ENCODE measurements around the gene AUTS2.
A peak's percentile ranks its signal among the peaks of the same experiment; 100 is the strongest.

AUTS2 gene

DNA sequence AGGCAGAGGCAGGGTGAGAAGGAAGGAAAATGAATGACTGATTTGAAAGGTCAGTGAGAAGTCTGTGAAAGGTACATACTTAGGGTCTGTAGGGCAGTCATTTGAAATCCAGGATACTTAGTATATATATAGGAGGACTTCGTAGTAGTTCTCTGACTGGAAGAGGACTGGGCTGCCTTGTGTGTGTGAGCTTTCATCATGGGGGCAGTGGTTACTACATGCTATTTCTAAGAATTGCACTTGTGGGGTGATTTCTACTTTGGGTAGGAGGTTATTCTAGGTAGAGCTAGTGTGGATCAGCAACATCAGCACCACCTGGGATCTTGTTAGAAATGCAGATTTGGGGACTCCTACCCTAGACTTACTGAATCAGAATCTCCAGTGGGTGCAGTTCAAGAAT lies 104.1 kb downstream of the AUTS2 start:
- peaks cover 75% of the 10 kb centered on the region for H3K4me1 ChIP-seq (ENCODE audit: insufficient read depth, low read length, poor library complexity, severe bottlenecking)
- H3K9me3 ChIP-seq (ENCODE audit: insufficient read depth, low read depth, low read length) = no peaks in the 10 kb centered on the region
- no peaks in the 10 kb centered on the region for H3K27me3 ChIP-seq (ENCODE audit: insufficient read depth, low read length, poor library complexity, severe bottlenecking)
- H3K4me3 ChIP-seq (ENCODE audit: low read length, poor library complexity, severe bottlenecking) = no peak overlapping the region
- H3K79me2 ChIP-seq (ENCODE audit: insufficient read depth, low read length) = peaks cover 100% of the 10 kb centered on the region
- H3F3A ChIP-seq (ENCODE audit: low read depth) = no peaks in the 10 kb centered on the region
- no peak overlapping the region for H3K9ac ChIP-seq (ENCODE audit: low read depth, low read length, poor library complexity, severe bottlenecking)
- no peaks in the 10 kb centered on the region for H3K9me2 ChIP-seq (replicated peaks; ENCODE audit: low read depth, low read length)
- peak overlapping the region; percentile 16 for H3K4me2 ChIP-seq (ENCODE audit: low read depth, low read length, poor library complexity, severe bottlenecking)
- H4K20me1 ChIP-seq (ENCODE audit: insufficient read depth, low read length, poor library complexity, severe bottlenecking) = no peaks in the 10 kb centered on the region
- H3K36me3 ChIP-seq (ENCODE audit: insufficient read depth, low read length) = no peaks in the 10 kb centered on the region
- TF ChIP-seq, protein P1, sequence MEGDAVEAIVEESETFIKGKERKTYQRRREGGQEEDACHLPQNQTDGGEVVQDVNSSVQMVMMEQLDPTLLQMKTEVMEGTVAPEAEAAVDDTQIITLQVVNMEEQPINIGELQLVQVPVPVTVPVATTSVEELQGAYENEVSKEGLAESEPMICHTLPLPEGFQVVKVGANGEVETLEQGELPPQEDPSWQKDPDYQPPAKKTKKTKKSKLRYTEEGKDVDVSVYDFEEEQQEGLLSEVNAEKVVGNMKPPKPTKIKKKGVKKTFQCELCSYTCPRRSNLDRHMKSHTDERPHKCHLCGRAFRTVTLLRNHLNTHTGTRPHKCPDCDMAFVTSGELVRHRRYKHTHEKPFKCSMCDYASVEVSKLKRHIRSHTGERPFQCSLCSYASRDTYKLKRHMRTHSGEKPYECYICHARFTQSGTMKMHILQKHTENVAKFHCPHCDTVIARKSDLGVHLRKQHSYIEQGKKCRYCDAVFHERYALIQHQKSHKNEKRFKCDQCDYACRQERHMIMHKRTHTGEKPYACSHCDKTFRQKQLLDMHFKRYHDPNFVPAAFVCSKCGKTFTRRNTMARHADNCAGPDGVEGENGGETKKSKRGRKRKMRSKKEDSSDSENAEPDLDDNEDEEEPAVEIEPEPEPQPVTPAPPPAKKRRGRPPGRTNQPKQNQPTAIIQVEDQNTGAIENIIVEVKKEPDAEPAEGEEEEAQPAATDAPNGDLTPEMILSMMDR (conservative IDR thresholded peaks at IDR 0.05; ENCODE audit: low read length) = no peak
- TF ChIP-seq EZH2phosphoT487 (IDR thresholded peaks at IDR 0.05; ENCODE audit: borderline replicate concordance) = no peak
- H2AFZ ChIP-seq (ENCODE audit: low read length) = no peak overlapping the region

DNA sequence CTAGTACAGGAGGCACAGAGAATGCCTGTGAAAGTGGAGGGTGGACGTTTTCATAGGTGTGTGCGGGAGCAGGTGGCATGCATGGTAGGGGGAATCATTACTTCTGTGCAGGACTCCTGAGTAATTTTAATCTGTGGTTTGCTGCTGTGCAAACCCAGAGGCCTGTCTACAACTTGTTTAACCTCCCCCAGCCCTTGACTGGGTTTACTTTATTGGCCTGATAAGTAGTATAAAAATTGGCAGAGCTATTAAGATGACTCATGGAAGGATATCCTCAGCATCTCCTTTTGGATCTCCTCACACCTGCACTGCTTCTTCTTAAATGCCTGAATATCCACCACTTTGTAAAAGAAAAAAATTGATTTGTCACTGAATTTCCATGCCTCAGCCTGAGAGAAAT lies 104.8 kb downstream of the AUTS2 start:
- no peak overlapping the region for H2AFZ ChIP-seq (ENCODE audit: low read length)
- no peaks in the 10 kb centered on the region for H3K9me3 ChIP-seq (ENCODE audit: insufficient read depth, low read depth, low read length)
- no peak overlapping the region for H3K9ac ChIP-seq (ENCODE audit: low read depth, low read length, poor library complexity, severe bottlenecking)
- no peaks in the 10 kb centered on the region for H3K27me3 ChIP-seq (ENCODE audit: insufficient read depth, low read length, poor library complexity, severe bottlenecking)
- H3K4me1 ChIP-seq (ENCODE audit: insufficient read depth, low read length, poor library complexity, severe bottlenecking) = peaks cover 75% of the 10 kb centered on the region
- H3K79me2 ChIP-seq (ENCODE audit: insufficient read depth, low read length) = peaks cover 99% of the 10 kb centered on the region
- no peaks in the 10 kb centered on the region for H4K20me1 ChIP-seq (ENCODE audit: insufficient read depth, low read length, poor library complexity, severe bottlenecking)
- H3F3A ChIP-seq (ENCODE audit: low read depth) = no peaks in the 10 kb centered on the region
- no peaks in the 10 kb centered on the region for H3K36me3 ChIP-seq (ENCODE audit: insufficient read depth, low read length)
- peak overlapping the region; percentile 16 for H3K4me2 ChIP-seq (ENCODE audit: low read depth, low read length, poor library complexity, severe bottlenecking)
- TF ChIP-seq EZH2phosphoT487 (IDR thresholded peaks at IDR 0.05; ENCODE audit: borderline replicate concordance) = no peak
- H3K9me2 ChIP-seq (replicated peaks; ENCODE audit: low read depth, low read length) = no peaks in the 10 kb centered on the region
- H3K4me3 ChIP-seq (ENCODE audit: low read length, poor library complexity, severe bottlenecking) = no peak overlapping the region

DNA sequence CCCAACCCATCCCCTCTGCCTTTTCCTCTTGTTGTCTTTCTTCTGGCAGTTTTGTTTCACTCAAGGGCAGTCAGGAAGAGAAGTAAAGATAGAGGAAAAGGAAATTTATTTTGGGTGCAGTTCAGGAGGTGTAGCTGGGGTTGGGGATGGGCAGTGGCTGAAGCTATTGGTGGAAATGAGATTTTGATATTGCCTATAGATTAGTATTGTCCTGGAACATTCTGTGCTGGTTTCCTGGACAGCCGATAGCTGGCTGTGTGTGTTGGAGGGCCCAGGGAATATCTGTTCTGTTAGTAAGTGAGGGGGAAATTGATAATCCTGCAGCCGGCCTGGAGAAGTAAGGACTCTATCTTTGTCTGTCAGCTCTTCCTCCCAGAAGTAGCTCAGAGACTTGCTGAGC lies 107.8 kb downstream of the AUTS2 start:
- H3K4me2 ChIP-seq (ENCODE audit: low read depth, low read length, poor library complexity, severe bottlenecking) = no peak overlapping the region
- no peaks in the 10 kb centered on the region for H4K20me1 ChIP-seq (ENCODE audit: insufficient read depth, low read length, poor library complexity, severe bottlenecking)
- no peak overlapping the region for H3K9ac ChIP-seq (ENCODE audit: low read depth, low read length, poor library complexity, severe bottlenecking)
- no peak overlapping the region for H2AFZ ChIP-seq (ENCODE audit: low read length)
- H3K9me2 ChIP-seq (replicated peaks; ENCODE audit: low read depth, low read length) = no peaks in the 10 kb centered on the region
- H3K79me2 ChIP-seq (ENCODE audit: insufficient read depth, low read length) = peaks cover 98% of the 10 kb centered on the region
- TF ChIP-seq EZH2phosphoT487 (IDR thresholded peaks at IDR 0.05; ENCODE audit: borderline replicate concordance) = no peak
- no peaks in the 10 kb centered on the region for H3K36me3 ChIP-seq (ENCODE audit: insufficient read depth, low read length)
- no peaks in the 10 kb centered on the region for H3F3A ChIP-seq (ENCODE audit: low read depth)
- no peaks in the 10 kb centered on the region for H3K27me3 ChIP-seq (ENCODE audit: insufficient read depth, low read length, poor library complexity, severe bottlenecking)
- peaks cover 84% of the 10 kb centered on the region for H3K4me1 ChIP-seq (ENCODE audit: insufficient read depth, low read length, poor library complexity, severe bottlenecking)
- H3K4me3 ChIP-seq (ENCODE audit: low read length, poor library complexity, severe bottlenecking) = no peak overlapping the region
- no peaks in the 10 kb centered on the region for H3K9me3 ChIP-seq (ENCODE audit: insufficient read depth, low read depth, low read length)

DNA sequence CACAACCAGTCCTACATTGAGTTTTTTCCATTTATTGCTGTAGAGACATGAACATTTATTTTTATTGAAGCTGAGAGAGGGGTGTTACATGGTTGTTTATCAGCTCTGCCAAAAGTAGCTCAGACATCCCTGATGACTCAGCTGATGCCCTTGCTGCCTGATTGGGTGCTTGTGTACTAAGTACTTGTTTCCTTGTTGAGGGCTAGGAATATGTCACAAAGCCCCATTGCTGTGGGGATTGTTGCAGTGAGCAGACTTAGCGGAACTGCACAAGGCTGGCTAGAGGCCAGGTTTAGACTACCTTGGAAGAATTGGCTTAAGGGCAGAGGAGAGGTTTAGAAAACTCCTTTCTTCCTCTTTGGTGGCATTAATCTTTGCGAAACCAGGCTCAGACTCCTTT lies 110.6 kb downstream of the AUTS2 start:
- Histone ChIP-seq H3K9ac (ENCODE audit: low read depth, low read length, poor library complexity, severe bottlenecking) (no peak overlapping the region), H4K20me1 (ENCODE audit: insufficient read depth, low read length, poor library complexity, severe bottlenecking) (no peaks in the 10 kb centered on the region), H2AFZ (ENCODE audit: low read length) (no peak overlapping the region), H3K4me3 (ENCODE audit: low read length, poor library complexity, severe bottlenecking) (no peak overlapping the region), H3K9me3 (ENCODE audit: insufficient read depth, low read depth, low read length) (no peaks in the 10 kb centered on the region), H3K9me2 (replicated peaks; ENCODE audit: low read depth, low read length) (no peaks in the 10 kb centered on the region), H3K79me2 (ENCODE audit: insufficient read depth, low read length) (peaks cover 98% of the 10 kb centered on the region), H3K4me1 (ENCODE audit: insufficient read depth, low read length, poor library complexity, severe bottlenecking) (peaks cover 58% of the 10 kb centered on the region), H3K27me3 (ENCODE audit: insufficient read depth, low read length, poor library complexity, severe bottlenecking) (no peaks in the 10 kb centered on the region), H3F3A (ENCODE audit: low read depth) (no peaks in the 10 kb centered on the region), H3K4me2 (ENCODE audit: low read depth, low read length, poor library complexity, severe bottlenecking) (peak overlapping the region; percentile 35), H3K36me3 (ENCODE audit: insufficient read depth, low read length) (no peaks in the 10 kb centered on the region)
- TF ChIP-seq, protein P1 (conservative IDR thresholded peaks at IDR 0.05; ENCODE audit: low read length) = no peak
- TF ChIP-seq EZH2phosphoT487 (IDR thresholded peaks at IDR 0.05; ENCODE audit: borderline replicate concordance) = no peak
